ENCODE results near the gene ARHGEF26.
"Not testable (repeated sequence)": the region's sequence is repeated elsewhere in the genome, so short reads cannot be mapped to it uniquely, and the experiment has no call there.

ARHGEF26 gene, protein sequence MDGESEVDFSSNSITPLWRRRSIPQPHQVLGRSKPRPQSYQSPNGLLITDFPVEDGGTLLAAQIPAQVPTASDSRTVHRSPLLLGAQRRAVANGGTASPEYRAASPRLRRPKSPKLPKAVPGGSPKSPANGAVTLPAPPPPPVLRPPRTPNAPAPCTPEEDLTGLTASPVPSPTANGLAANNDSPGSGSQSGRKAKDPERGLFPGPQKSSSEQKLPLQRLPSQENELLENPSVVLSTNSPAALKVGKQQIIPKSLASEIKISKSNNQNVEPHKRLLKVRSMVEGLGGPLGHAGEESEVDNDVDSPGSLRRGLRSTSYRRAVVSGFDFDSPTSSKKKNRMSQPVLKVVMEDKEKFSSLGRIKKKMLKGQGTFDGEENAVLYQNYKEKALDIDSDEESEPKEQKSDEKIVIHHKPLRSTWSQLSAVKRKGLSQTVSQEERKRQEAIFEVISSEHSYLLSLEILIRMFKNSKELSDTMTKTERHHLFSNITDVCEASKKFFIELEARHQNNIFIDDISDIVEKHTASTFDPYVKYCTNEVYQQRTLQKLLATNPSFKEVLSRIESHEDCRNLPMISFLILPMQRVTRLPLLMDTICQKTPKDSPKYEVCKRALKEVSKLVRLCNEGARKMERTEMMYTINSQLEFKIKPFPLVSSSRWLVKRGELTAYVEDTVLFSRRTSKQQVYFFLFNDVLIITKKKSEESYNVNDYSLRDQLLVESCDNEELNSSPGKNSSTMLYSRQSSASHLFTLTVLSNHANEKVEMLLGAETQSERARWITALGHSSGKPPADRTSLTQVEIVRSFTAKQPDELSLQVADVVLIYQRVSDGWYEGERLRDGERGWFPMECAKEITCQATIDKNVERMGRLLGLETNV

DNA sequence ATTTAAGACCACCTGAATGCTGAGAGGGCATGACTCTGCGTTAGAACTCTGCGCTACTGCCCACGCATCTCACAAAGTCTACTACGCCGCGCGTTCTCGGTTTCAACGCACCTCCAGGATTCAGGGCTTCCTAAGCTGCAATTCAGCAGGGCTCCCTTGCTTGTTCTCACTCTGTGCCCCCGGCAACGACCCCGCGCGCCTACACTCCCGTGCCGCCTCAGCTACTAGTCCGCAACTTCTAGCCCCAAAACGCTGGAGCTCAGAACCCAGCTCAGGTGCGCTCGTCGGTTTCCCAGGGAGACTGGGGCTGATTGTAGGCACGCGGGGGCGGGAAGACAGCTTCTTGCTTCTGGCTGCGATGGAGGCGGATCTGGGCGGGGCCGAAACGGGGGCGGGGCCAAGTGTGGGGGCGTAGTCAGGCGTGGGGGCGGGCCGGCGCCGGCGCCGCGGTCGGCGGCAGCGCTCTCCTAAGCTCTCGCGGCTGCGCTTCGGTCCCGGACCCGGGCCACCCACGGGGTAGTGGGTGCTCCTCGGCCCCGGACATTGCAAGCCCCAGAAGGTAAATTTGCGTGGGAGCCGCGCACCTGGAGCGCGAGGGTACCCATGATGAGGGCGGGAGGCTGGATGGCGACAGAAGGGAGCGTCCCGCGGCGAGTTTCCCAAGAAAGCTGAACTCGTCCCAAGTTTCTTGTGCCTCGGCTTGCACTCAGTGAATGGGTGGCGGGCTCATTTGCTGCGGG is at the start of gene ARHGEF26:
TSS of gene ARHGEF26 (plus strand) at position 430 of the 740 bp plus-strand sequence. CDS start 603 bp downstream, outside the sequence.
- ATAC-seq = peak; percentile 63 to 71

DNA sequence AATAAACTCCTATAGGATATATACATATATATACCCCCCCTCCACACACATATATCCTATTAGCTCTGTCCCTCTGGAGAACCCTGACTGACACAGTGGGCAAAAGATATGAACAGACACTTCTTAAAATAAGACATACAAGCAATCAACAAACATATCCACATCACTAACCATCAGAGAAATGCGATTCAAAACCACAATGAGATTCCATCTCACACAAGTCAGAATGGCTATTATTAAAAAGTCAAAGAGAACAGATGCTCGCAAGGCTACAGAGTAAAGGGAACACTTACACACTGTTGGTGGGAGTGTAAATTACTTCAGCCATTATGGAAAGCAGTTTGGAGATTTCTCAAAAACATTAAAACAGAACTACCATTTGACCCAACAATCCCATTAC is 46.2 kb upstream of the ARHGEF26 start:
- ATAC-seq = no peak

DNA sequence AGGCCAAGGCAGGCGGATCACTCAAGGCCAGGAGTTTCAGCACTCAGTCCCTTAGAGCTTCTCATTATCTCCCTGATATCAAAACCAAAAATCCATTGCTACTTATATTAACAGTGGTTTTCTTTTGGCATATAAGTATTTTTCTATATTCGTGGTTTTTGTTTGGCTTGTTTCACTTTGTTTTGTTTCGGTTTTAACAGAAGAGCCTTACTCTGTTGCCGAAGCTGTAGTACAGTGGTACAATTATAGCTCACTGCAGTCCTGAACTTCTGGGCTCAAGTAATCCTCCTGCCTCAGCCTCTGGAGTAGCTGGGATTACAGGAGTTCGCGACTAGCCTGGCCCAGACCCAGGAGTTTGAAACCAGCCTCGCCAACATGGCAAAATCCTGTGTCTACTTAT is 42.5 kb upstream of the ARHGEF26 start:
- no peak for ATAC-seq

DNA sequence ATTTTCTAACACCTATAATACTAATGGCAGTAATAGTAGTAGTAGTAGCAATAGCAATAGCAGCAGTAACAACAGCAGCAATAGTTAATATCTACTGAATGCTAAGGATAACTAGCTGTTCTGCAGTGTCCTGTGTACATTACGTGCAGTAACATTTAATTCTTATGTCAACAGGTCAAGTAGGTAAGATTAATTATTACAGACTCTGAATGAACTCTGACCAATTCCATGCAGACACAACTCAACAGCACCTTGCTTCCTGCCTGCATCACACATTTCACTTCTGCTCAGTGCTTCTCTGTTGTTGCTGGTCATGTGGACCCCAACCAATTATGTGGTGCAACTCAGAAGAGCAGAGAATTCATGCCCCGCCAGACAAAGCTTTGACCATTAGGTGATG is 39.9 kb upstream of the ARHGEF26 start:
- ATAC-seq = no peak

DNA sequence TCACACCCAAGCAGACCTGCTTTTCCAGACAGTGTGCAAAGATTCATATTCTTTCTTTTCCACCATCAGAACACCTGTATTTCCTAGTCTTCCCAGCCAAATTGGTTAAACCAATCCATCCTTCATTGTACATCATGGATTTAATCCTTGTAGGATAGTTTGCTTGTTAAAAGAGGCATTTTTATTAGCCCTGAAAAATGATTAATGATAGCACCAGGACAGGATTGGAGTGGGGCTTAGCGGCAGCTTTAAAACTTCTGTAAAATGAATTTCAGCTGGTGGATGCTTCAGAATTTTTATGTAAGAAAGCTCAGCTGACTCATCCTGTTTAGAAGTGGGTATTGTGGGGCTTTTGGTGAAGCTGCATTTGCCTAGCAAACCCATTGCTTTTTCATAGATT is 36.1 kb upstream of the ARHGEF26 start:
- no peak for ATAC-seq

DNA sequence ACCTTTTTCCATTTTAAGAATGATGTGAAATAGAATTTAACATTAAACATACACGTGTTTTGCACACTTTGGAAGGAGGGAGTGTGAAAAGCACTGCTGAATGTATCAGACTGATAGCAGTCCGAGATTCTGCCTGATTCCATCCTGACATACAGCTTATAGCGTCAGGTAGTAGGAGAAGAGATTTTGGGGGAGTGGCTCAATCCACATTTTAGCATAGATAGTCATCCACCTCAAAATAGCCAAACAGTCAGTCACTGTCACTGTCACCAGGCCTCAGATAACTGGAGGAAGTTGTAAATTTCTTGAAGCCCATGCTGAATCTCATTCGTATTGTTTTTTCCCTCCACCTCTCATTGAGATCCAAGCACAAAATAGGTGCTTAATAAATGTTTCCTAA is 35.4 kb upstream of the ARHGEF26 start:
- ATAC-seq = no peak

DNA sequence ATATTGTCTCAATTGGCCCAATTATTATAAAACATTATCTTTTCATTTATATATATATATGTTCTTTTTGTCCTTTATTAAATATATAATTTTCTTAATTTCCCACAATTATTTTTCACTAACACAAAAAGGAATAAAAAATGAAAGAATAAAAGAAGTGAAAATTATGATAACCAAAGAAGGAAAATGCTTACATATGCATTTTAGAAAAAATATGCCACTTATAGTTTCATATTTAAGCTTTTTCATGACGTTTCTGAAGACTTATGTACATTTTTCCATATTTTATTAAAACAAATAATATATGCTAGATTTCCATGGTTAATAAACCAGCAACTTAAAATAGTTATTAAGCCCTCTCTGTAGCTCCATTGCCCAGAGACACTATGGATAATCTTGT is 34.9 kb upstream of the ARHGEF26 start:
- no peak for ATAC-seq

DNA sequence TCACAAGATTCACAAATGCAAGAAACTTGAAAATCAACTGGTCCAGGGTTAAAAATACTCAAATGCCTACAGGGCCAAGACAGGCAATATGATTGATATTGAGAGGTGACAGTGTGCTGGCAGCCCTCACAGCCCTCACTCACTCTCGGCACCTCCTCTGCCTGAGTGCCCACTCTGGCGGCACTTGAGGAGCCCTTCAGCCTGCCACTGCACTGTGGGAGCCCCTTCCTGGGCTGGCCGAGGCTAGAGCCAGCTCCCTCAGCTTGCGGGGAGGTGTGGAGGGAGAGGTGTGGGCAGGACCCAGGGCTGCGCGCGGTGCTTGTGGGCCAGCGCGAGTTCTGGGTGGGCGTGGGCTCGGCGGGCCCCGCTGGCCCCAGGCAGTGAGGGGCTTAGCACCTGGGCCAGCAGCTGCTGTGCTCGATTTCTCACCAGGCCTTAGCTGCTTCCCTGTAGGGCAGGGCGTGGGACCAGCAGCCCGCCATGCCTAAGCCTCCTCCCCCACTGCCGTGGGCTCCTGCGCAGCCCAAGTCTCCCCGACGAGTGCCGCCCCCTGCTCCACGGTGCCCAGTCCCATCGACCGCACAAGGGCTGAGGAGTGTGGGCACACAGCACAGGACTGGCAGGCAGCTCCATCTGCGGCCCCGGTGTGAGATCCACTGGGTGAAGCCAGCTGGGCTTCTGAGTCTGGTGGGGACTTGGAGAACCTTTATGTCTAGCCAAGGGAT is 33.3 kb upstream of the ARHGEF26 start:
- ATAC-seq = not testable (repeated sequence)

DNA sequence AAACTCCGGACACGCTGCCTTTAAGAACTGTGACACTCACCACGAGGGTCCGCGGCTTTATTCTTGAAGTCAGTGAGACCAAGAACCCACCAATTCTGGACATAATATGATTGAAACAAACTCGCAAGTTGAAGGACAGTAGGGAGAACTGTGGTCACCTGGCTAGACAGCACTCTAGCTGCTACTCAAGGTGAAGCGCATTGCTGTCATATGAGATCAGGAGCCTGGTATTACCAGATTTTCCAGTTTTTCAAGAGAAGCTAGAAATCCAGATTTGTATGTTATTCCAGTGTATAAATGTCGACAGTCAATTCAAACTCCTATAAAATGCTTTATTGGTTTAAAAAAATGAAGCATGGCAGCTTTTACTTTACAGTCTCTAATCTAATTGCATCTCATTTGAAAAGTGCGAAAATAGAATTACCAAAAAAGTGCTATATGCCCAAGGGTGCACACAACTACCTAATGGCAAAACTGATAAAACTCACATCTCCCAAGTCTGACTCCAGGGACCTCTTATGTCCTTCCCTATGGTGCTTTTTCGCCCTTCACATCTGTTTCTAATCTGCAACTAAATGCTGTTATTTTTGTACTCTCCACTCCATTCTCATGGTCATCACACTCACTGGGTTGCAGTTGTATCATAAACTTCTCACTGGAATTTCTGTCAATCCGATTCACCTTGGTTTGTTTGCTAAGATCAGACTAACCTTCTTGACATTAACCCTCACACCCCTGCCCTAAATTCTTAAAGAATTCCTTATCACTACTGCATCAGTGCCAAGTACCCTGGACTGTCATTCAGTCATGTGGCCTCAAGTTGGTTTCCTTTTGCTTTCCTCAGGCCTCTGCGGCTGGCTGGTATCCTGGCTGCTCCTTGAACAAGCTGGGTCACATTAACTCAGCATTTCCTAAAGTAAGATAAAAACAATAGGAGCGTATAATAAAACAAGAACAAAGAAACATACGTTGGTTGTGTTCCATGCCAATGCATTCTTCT is 31.5 kb upstream of the ARHGEF26 start:
- no peak for ATAC-seq

DNA sequence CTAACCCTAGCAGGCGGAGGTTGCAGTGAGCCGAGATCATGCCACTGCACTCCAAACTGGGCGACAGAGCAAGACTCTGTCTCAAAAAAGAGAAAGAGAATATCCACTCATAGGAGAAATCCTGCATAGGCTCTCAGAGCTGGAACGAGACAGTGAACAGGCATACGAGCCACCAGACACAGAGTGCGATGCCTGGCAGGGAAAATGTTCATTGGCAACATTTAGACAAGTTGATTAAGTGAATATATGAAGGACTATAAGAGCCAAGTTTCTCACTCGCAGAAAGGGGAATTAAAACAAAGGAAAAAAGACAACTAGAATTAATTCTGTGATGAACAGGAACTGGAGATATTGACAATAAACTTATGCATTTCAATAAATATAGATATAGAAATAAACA is 27.1 kb upstream of the ARHGEF26 start:
- no peak for ATAC-seq

DNA sequence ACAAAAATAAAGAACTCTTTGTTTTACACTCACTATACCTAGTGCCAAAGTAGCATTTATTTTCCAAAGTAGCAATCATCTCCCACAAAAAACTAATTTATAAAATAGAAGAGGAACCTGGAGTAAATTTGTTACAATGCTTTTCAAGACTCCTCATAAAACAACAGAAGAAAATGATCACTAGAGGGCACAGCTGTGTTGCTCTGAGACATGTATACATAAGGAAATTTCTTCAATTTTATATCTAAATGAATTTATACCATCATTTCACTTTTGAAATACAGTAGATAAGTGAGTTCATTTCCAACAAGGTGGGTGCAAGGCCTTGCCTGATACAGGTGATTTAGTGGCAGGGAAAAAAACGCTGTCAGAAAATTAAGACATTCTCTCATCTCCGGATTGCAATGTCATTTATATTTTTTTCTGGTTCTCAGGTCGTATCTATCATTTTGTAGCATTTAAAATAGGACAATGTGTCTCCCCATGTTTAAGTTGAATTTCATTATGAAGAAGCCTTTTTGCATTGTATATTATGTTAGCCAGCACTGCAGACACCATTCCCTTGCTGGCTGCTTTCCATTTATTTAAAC is 25.3 kb upstream of the ARHGEF26 start:
- no peak for ATAC-seq

DNA sequence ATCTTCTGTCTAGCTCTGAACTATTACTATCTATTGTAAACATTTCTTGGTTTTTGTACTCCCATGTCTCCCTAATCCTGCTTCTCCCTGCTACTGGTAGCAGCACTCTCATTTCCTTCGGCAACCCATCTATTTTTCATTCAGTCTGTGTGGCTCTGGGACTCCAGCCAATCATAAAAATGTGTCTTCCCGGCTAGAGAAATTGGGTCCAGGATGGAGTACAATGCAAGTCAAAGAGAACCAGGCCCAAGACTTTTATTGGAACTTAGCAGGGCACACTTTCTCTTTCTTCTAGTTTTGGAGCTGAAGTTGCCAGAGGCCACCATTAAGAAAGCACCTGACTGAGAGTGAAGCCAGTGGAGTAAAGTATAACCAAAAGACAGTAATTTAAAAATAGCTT is 22.8 kb upstream of the ARHGEF26 start:
- ATAC-seq = no peak

DNA sequence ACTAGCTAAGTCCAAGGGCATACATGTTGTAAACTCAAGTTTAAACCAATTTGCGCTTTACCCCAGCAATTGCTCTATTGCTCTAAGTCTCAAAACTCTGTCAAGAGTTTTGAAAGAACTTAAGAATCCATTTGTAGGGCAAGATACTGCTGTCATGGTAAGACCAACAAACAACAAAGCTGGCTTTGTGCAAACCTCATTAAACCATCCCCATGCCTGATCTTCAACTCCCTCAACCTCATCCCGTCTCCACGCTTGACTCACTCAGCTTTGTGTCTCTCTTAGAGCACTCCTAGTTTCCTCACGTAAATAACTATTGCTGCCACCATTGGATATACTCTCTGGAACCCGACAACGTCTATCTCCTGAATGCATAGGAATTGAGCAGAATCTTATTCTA is 20.6 kb upstream of the ARHGEF26 start:
- no peak for ATAC-seq

DNA sequence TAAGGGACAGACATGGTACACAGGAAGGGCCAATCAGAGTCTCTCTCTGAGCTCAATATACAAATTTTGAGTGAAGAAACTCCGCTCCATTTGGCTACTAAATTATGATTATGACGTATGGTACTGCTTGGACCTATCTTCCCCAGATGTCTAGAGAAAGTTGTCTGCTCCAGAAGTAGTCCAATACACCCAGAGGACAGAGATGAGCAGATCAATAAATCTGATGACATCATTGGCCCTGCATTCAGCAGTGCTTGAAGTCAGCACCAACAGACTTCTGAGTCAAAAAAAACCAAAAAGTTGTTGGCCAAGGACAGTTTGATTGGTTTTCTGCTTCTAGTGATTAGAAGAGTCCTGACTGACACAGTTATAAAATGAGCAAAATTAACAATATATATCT is 19.9 kb upstream of the ARHGEF26 start:
- no peak for ATAC-seq

DNA sequence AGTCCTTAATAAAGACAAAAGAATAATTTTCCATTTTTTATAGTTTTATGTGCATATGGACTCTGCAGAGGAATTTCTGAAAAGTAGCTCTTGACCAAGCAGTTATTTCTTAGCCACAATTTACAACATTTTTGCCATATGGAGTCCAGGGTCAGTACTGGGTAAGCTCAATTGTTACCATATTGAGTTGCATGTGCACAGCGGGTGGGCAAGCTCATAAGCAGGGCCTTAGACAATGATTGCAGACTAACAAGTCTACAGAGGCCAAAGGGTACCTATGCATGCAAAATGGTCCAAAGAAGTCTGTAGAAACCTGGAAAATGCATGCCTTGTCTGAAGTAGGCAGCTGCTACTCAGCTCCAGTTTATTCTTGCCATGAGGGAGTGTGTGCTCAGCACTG is 19.0 kb upstream of the ARHGEF26 start:
- ATAC-seq = no peak

DNA sequence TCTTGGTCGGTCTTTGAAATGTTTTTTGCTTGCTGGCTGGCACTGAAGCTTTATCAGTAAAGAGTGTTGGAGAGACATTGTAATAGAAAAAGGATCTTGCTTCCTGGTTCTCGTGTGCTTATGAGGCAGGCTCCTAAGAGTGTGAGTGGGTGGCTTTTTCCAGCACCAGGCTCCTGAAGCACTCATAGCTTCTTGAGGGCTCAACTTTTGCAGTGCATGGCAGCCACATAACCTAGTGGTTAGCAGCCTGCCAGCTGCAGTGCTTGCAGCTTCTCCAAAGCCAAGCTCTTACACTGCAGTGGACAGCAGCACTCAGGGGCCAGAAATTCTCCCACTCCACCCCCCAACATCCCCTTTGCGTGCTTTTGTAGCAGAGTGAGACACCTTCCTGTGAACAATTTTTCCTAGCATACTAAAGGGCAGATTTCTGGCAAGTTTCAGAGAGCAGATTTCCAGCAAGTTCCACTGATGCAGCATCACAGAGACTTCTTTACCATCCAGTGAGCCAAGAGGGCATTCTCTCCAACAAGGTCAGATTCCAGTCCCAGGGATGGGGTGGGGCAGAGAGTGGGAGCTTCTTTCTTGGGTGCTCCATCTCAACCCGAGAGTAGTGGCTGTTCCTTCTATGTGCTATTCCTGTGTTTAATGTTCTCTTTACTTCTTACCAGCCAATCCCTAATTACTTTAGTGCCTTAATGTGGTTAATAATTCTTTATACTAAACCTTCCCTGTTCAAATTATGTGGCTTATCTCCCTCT is 15.8 kb upstream of the ARHGEF26 start:
- ATAC-seq = no peak

DNA sequence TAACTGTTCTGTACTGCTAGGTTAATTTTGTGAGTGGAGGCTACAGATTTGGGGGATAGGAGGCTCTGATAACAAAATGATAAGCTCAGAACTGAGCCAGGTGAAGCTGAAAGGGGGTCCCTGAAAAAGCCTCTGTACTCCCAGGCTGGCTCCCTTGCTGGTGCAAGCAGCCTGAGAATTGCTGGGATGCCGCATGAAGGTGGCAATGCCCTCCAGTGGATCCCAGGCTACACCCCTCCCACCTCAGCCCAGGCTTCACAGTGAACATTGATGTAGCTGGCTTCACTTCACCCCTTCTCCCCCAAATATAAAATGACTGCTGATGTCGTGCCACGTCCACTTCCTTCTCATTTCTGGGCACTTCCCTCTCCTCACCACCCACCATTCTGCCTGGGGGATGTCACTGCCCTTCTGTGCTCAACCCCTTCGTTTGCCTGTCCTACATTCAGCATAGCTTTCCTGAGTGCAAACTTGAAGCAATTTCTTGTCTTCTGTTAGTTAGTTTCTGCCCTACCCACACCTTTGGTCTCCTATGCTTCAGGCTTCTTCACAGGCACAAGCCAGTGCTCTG is 9.7 kb upstream of the ARHGEF26 start:
- ATAC-seq = no peak

DNA sequence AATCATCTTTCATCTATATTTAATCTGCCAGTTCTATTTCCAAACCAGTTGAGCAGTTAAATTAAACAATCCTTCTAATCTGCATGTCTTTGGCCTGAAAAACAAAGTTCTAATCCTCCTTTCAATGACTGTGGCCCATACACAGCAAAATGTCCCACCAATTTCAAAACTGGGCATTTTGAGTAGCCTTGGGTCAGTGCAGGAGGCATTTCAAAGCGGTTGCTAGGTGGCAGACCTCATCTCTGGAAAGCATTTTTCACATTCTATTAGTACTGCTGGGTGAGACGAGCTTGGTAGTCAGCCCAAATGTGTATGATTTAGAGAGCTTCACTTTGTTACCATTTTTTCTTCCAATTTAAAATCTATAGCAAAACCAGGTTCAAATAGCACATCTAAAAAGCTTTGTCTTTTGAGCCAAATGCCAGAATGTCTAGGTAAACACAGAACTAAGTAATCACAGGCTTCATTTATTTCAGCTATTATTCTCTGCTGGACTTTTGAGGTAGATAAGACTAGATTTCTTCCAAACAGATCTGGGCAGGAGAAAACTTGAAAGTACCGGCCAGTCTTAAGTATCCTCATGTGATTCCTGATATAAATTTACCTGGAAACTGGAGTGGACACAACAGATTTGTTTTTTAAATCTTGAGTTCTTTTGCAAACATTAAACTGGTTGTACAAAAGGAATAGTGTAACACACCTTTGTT is 8.9 kb upstream of the ARHGEF26 start:
- no peak for ATAC-seq

DNA sequence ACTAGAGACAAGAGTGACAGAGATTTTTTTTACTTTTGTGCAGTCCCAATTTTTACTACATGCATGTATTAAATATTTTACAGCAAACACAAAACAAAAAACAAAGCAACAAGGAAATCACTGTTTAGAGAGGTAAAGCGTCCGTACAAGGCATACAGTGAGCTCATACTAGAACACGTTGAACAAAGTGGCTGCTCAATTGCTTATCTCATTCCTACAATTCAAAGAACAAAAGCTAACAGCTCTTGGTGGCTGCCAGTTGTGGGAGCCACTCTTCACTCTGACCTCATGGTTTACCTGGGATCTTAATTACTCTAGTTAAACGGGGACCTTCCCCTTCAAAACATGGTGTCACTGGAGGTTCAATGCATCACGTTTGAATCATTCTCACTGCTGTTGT is 7.6 kb upstream of the ARHGEF26 start:
- no peak for ATAC-seq

Data from activated CD4-positive, CD25-positive, alpha-beta regulatory T cell treated with anti-CD3 and anti-CD28 coated beads, Interleukin-2, amount 50 U/mL, for 24 hours (primary cell).